Psoas muscle (tissue), 8 donors: ENCODE results near the gene CACNA1C. TPM values are rescaled to one million over a fixed set of nuclear protein-coding genes. Genes with fewer than 3 reads are reported as not detected.

Source experiments
- ATAC-seq, 4 donors: fragments of 200-7000 bp; cut with Tn5 transposase; one replicate each; pipeline ENCODE4 v1.9.1; 2020; ENCODE audit warnings: moderate library complexity in 3 of 4, mild to moderate bottlenecking in 2 of 4
- DNase-seq, 2 donors: peaks; one replicate each; pipeline ENCODE4 v3.0.0-alpha.2; 2020
- H3K27ac ChIP-seq: fragments of 200-600 bp; one replicate; pipeline ENCODE4 v1.8.0; 2022
- H3K27me3 ChIP-seq, 3 donors: fragments of 200-600 bp in 1 of 3; one replicate each; pipeline versions ENCODE4 v1.6.1 to v1.8.0; 2013 to 2022; ENCODE audit warnings: low read length in 2 of 3, mild to moderate bottlenecking in 2 of 3, moderate library complexity in 1 of 3; ENCODE audit not compliant: insufficient read depth in 3 of 3
- H3K36me3 ChIP-seq, 2 donors: fragments of 200-600 bp in 1 of 2; one replicate each; pipeline versions ENCODE4 v1.6.1 to v1.8.0; 2013 to 2022; ENCODE audit warnings: low read depth in 1 of 2, mild to moderate bottlenecking in 1 of 2, moderate library complexity in 1 of 2; ENCODE audit not compliant: insufficient read depth in 1 of 2
- H3K4me1 ChIP-seq: fragments of 200-600 bp; one replicate; pipeline ENCODE4 v1.8.0; 2022
- H3K4me3 ChIP-seq: fragments of 200-600 bp; one replicate; pipeline ENCODE4 v1.8.0; 2022; ENCODE audit warnings: mild to moderate bottlenecking
- H3K9me3 ChIP-seq: fragments of 200-600 bp; one replicate; pipeline ENCODE4 v1.8.0; 2022
- CTCF ChIP-seq: fragments of 200-600 bp; IDR thresholded peaks from one replicate; pipeline ENCODE4 v1.8.0; 2022; ENCODE audit warnings: antibody characterized with exemption
- WGBS, 3 donors: extraction: QIAGEN DNeasy Blood & Tissue Kit; methylation state at CpG; one replicate each; pipeline versions ENCODE4 v1.1.6 to v1.1.7; 2013; 5-methylcytosine and 5-hydroxymethylcytosine counted together
- intact Hi-C, 2 donors: fragments of 100-400 bp; cut with DNase I; formaldehyde crosslinking; loops; one replicate each; pipeline versions ENCODE4 v1.11.0 to v1.14.2; 2022
- polyA plus RNA-seq, 3 donors: library from polyadenylated mRNA; stranded (reverse); fragments of 200-250 nt; gene quantifications; one replicate each; pipeline ENCODE4 v1.2.3, GENCODE V29; 2013
- total RNA-seq, 4 donors: library from RNA; stranded (reverse); fragmentation: NEBNext Ultra II Directional in 2 of 4; extraction: Animal tissue kit (Norgen Biotek cat#: 25700) in 2 of 4; gene quantifications; one replicate each; pipeline versions ENCODE4 v1.2.1 to v1.2.4, GENCODE V29; 2021 to 2023
- donor health status: healthy with polysubstance abuse.
- donor health status: DM: no; HTN: no; CAD: no; lungs with moderate emphysema.
- donor health status: Bipolar disorder and iron deficiency.
- donor health status: healthy.
- donor health status: DM: yes; HTN: yes; CAD: no.
- donor health status: DM: no; HTN: no; CAD: no.
- donor health status: DM: no; HTN: no; CAD: no.
- donor health status: DM: yes; HTN: yes; CAD: no.

CACNA1C gene
- total and polyA plus RNA-seq, 7 donors, result 0.26 to 2.9 (median 0.95) TPM

- Histone ChIP-seq H3K4me3 (no peak overlapping the region), H3K27me3 (no peaks in the 10 kb centered on the region), H3K27ac (no peak overlapping the region), H3K4me1 (no peaks in the 10 kb centered on the region), H3K36me3 (no peaks in the 10 kb centered on the region), H3K9me3 (peaks cover 7% of the 10 kb centered on the region)
- no peak for TF ChIP-seq CTCF
- 81 to 87% (median 86%) methylated on average over 7 of the region's 7 CpGs for WGBS, 3 donors
- ATAC-seq (no peak), DNase-seq (no peak)
- intact Hi-C loops, result no loop called here
Observed at GRCh38 chr12:2312175-2312574, 259.4 kb downstream of the CACNA1C start.

GRCh38 chr12:2312770-2313169 is 260.0 kb downstream of the CACNA1C start:
- Histone ChIP-seq H3K27ac (no peak overlapping the region), H3K36me3 (no peaks in the 10 kb centered on the region), H3K4me1 (no peaks in the 10 kb centered on the region), H3K27me3 (no peaks in the 10 kb centered on the region), H3K9me3 (peaks cover 7% of the 10 kb centered on the region), H3K4me3 (no peak overlapping the region)
- intact Hi-C loops, result no loop called here
- ATAC-seq (no peak), DNase-seq (no peak)
- WGBS, 3 donors, result 92 to 100% (median 96%) methylated on average over 1 of the region's 1 CpG
- TF ChIP-seq CTCF, result no peak

- no peak for TF ChIP-seq CTCF
- H3K9me3 ChIP-seq, result no peaks in the 10 kb centered on the region
- ATAC-seq (no peak), DNase-seq (no peak)
- no peaks in the 10 kb centered on the region for H3K36me3 ChIP-seq
- intact Hi-C loops, result no loop called here
- H3K27me3 ChIP-seq, result no peaks in the 10 kb centered on the region
- WGBS, 3 donors, result 68 to 95% (median 94%) methylated on average over 2 of the region's 2 CpGs
- H3K27ac ChIP-seq, result no peak overlapping the region
- H3K4me3 ChIP-seq, result no peak overlapping the region
- no peaks in the 10 kb centered on the region for H3K4me1 ChIP-seq
Observed at GRCh38 chr12:2314492-2314891, 261.7 kb downstream of the CACNA1C start.

- Histone ChIP-seq H3K27ac (no peak overlapping the region), H3K4me1 (peaks cover 4% of the 10 kb centered on the region), H3K36me3 (no peaks in the 10 kb centered on the region), H3K4me3 (no peak overlapping the region), H3K9me3 (no peaks in the 10 kb centered on the region), H3K27me3 (no peaks in the 10 kb centered on the region)
- intact Hi-C loops, result no loop called here
- 71 to 78% (median 71%) methylated on average over 11 of the region's 11 CpGs for WGBS, 3 donors
- ATAC-seq (no peak), DNase-seq (no peak)
- no peak for TF ChIP-seq CTCF
Observed at GRCh38 chr12:2317772-2318171, 265.0 kb downstream of the CACNA1C start.

- intact Hi-C loops, result no loop called here
- DNase-seq, result no peak
Observed at GRCh38 chr12:2318286-2318685, 265.5 kb downstream of the CACNA1C start.

More at GRCh38 chr12:2318286-2318685, 265.5 kb downstream of the CACNA1C start:
- Histone ChIP-seq H3K27me3 (no peaks in the 10 kb centered on the region), H3K9me3 (no peaks in the 10 kb centered on the region), H3K36me3 (no peaks in the 10 kb centered on the region), H3K4me1 (peaks cover 9% of the 10 kb centered on the region), H3K27ac (no peak overlapping the region), H3K4me3 (no peak overlapping the region)
- TF ChIP-seq CTCF, result no peak
- ATAC-seq, result peak in 1 of 4 donors; percentile 34
- 78 to 82% (median 80%) methylated on average over 8 of the region's 8 CpGs for WGBS, 3 donors
